IMR-90 (cell line): Measurements from ENCODE around the gene TNRC6B.

Experiments
- BHLHE40 ChIP-seq: fragments of 150-350 bp; IDR thresholded peaks from 2 replicates; pipeline ENCODE4 v1.6.1; 2016; ENCODE audit warnings: mild to moderate bottlenecking, low read depth, low read length
- CEBPB ChIP-seq: IDR thresholded peaks from 2 replicates; pipeline ENCODE4 v1.6.1; 2012; ENCODE audit warnings: low read depth, low read length, improper control_type of control experiment
- CHD1 ChIP-seq: IDR thresholded peaks from 2 replicates; pipeline ENCODE4 v1.6.1; 2012; ENCODE audit warnings: low read depth, low read length, improper control_type of control experiment
- FOS ChIP-seq: fragments of 150-350 bp; IDR thresholded peaks from 2 replicates; pipeline ENCODE4 v1.6.1; 2016; ENCODE audit warnings: low read depth, low read length
- MAFK ChIP-seq: IDR thresholded peaks from 2 replicates; pipeline ENCODE4 v1.6.1; 2012; ENCODE audit warnings: low read depth, low read length, improper control_type of control experiment
- MXI1 ChIP-seq: IDR thresholded peaks from 2 replicates; pipeline ENCODE4 v1.6.1; 2012; ENCODE audit warnings: low read depth, mild to moderate bottlenecking, low read length, moderate library complexity, borderline replicate concordance
- NFE2L2 ChIP-seq: fragments of 150-350 bp; IDR thresholded peaks from 2 replicates; pipeline ENCODE4 v1.6.1; 2016; ENCODE audit warnings: low read depth, mild to moderate bottlenecking, low read length
- POLR2A ChIP-seq: IDR thresholded peaks from 2 replicates; pipeline ENCODE4 v1.6.1; 2012; ENCODE audit warnings: mild to moderate bottlenecking, low read depth, low read length
- RAD21 ChIP-seq: IDR thresholded peaks from 2 replicates; pipeline ENCODE4 v1.6.1; 2012; ENCODE audit warnings: low read length, improper control_type of control experiment
- RFX5 ChIP-seq: IDR thresholded peaks from 2 replicates; pipeline ENCODE4 v1.8.0; 2012; ENCODE audit warnings: low read depth, mild to moderate bottlenecking, low read length, moderate library complexity
- SMC3 ChIP-seq: fragments of 150-350 bp; IDR thresholded peaks from 2 replicates; pipeline ENCODE4 v1.6.1; 2016; ENCODE audit warnings: low read depth, mild to moderate bottlenecking, antibody characterized with exemption, low read length, moderate library complexity
- TF ChIP-seq, protein P1 (sequence below): conservative IDR thresholded peaks from 2 replicates; pipeline ENCODE4 v1.5.1; 2012; ENCODE audit warnings: mild to moderate bottlenecking, low read depth, low read length, improper control_type of control experiment
- TF ChIP-seq, protein P2 (sequence below): fragments of 150-350 bp; IDR thresholded peaks from 2 replicates; pipeline ENCODE4 v1.6.1; 2016; ENCODE audit warnings: low read depth, mild to moderate bottlenecking, low read length, moderate library complexity, borderline replicate concordance
- TF ChIP-seq, protein P3 (sequence below): fragments of 150-350 bp; IDR thresholded peaks from 2 replicates; pipeline ENCODE4 v1.6.1; 2017; ENCODE audit warnings: mild to moderate bottlenecking, antibody characterized with exemption, low read length, low read depth

DNA sequence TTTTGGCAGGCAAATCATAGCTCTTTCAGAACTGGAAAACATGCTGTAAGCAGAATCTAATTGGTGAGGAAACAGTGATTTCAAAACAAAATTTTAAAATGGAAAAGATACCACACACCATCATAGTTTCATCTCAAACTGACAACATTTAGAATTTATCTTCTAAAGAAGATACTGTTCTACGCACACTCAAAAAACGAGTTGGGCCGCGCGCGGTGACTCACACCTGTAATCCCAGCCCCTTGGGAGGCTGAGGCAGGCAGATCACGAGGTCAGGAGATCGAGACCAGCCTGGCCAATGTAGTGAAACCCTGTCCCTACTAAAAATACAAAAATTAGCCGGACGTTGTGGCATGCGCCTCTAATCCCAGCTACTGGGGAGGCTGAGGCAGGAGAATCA lies 124.4 kb downstream of the TNRC6B start:
- TF ChIP-seq, protein P1, sequence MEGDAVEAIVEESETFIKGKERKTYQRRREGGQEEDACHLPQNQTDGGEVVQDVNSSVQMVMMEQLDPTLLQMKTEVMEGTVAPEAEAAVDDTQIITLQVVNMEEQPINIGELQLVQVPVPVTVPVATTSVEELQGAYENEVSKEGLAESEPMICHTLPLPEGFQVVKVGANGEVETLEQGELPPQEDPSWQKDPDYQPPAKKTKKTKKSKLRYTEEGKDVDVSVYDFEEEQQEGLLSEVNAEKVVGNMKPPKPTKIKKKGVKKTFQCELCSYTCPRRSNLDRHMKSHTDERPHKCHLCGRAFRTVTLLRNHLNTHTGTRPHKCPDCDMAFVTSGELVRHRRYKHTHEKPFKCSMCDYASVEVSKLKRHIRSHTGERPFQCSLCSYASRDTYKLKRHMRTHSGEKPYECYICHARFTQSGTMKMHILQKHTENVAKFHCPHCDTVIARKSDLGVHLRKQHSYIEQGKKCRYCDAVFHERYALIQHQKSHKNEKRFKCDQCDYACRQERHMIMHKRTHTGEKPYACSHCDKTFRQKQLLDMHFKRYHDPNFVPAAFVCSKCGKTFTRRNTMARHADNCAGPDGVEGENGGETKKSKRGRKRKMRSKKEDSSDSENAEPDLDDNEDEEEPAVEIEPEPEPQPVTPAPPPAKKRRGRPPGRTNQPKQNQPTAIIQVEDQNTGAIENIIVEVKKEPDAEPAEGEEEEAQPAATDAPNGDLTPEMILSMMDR: no peak
- TF ChIP-seq FOS (no peak), POLR2A (no peak), RAD21 (no peak), MXI1 (no peak), RFX5 (no peak), NFE2L2 (no peak), MAFK (no peak), SMC3 (no peak), CEBPB (no peak), CHD1 (no peak), BHLHE40 (no peak)
- TF ChIP-seq, protein P2, sequence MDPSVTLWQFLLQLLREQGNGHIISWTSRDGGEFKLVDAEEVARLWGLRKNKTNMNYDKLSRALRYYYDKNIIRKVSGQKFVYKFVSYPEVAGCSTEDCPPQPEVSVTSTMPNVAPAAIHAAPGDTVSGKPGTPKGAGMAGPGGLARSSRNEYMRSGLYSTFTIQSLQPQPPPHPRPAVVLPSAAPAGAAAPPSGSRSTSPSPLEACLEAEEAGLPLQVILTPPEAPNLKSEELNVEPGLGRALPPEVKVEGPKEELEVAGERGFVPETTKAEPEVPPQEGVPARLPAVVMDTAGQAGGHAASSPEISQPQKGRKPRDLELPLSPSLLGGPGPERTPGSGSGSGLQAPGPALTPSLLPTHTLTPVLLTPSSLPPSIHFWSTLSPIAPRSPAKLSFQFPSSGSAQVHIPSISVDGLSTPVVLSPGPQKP: no peak
- TF ChIP-seq, protein P3, sequence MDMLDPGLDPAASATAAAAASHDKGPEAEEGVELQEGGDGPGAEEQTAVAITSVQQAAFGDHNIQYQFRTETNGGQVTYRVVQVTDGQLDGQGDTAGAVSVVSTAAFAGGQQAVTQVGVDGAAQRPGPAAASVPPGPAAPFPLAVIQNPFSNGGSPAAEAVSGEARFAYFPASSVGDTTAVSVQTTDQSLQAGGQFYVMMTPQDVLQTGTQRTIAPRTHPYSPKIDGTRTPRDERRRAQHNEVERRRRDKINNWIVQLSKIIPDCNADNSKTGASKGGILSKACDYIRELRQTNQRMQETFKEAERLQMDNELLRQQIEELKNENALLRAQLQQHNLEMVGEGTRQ: no peak
